HG03064 (cell line): ENCODE results near the gene CAT.

Source experiments
- ATAC-seq: cut with Tn5 transposase; IDR thresholded peaks from one replicate; pipeline ENCODE4 v1.9.1; 2021; ENCODE audit warnings: low read depth; ENCODE audit not compliant: unreplicated experiment

The CAT gene

GRCh38 chr11:34493926-34494595 is 55.3 kb downstream of the CAT start:
- no peak for ATAC-seq

GRCh38 chr11:34495239-34495723 is 56.5 kb downstream of the CAT start:
- no peak for ATAC-seq

- ATAC-seq = no peak
Measured at GRCh38 chr11:34495724-34496377, 57.1 kb downstream of the CAT start.

- no peak for ATAC-seq
Measured at GRCh38 chr11:34499719-34500500, 61.2 kb downstream of the CAT start.

GRCh38 chr11:34501500-34501899 is 62.8 kb downstream of the CAT start:
- ATAC-seq = no peak

GRCh38 chr11:34501949-34502348 is 63.2 kb downstream of the CAT start:
- ATAC-seq = no peak

- no peak for ATAC-seq
Measured at GRCh38 chr11:34502949-34503348, 64.2 kb downstream of the CAT start.

GRCh38 chr11:34505874-34506273 is 67.1 kb downstream of the CAT start:
- no peak for ATAC-seq

GRCh38 chr11:34507156-34507555 is 68.4 kb downstream of the CAT start:
- ATAC-seq = no peak

GRCh38 chr11:34507610-34508009 is 68.9 kb downstream of the CAT start:
- ATAC-seq = no peak

GRCh38 chr11:34508524-34508923 is 69.8 kb downstream of the CAT start:
- no peak for ATAC-seq

- no peak for ATAC-seq
Measured at GRCh38 chr11:34509336-34509876, 70.7 kb downstream of the CAT start.

GRCh38 chr11:34510218-34510617 is 71.5 kb downstream of the CAT start:
- no peak for ATAC-seq

GRCh38 chr11:34510673-34511072 is 71.9 kb downstream of the CAT start:
- no peak for ATAC-seq

- no peak for ATAC-seq
Measured at GRCh38 chr11:34512840-34513681, 74.3 kb downstream of the CAT start.

GRCh38 chr11:34513682-34514449 is 75.1 kb downstream of the CAT start, which contains the start of gene ELF5:
ELF5 (minus strand) TSS chr11:34513794; CDS start chr11:34505749, 8,045 bp downstream.
- ATAC-seq = no peak

- no peak for ATAC-seq
Measured at GRCh38 chr11:34514597-34514996, 75.9 kb downstream of the CAT start.

- no peak for ATAC-seq
Measured at GRCh38 chr11:34516247-34517040, 77.7 kb downstream of the CAT start.
